ENCODE data around the gene OR5H6.

The OR5H6 gene

DNA sequence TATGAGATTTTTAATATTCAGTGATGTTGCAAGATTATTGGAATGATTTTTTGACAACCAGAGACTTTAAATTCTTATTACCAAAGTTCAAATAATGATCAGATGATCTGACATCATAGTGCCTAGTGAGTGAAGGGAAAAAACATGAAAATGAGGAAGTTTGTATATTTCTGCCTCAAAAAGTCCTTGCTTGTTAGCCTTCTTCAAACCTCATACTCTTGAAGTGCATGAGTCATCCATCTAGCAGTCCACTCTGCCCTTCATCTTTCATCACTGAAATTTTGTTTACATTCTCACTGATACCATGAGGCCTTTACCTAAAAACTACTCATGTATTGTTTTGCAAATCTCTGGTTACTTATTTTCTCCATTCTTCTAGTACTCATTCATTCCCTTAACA lies 23.9 kb upstream of the OR5H6 start:
- CTCF ChIA-PET = no interaction called here

GRCh38 chr3:98242155-98242554 lies 21.9 kb upstream of the OR5H6 start:
- ChIA-PET CTCF (no interaction called here), POLR2A (no interaction called here)
- no peak overlapping the region for H3K27ac ChIP-seq (ENCODE audit: extremely low read depth, low read depth, low read length)

More for the DNA sequence above, 23.9 kb upstream of the OR5H6 start:
- Histone ChIP-seq H3K36me3 (ENCODE audit: control insufficient read depth in 2 of 2, insufficient read depth in 1 of 2, low read length in 2 of 2) (no peaks in the 10 kb centered on the region), H3K4me1 (ENCODE audit: control insufficient read depth, insufficient read depth, low read length) (no peaks in the 10 kb centered on the region), H3K27ac (ENCODE audit: extremely low read depth, low read depth, low read length) (no peak overlapping the region), H3K4me3 (ENCODE audit: low read depth, low read length) (no peak overlapping the region), H3K9me3 (ENCODE audit: control insufficient read depth, insufficient read depth, low read depth, low read length) (no peaks in the 10 kb centered on the region)
- TF ChIP-seq, protein P1, sequence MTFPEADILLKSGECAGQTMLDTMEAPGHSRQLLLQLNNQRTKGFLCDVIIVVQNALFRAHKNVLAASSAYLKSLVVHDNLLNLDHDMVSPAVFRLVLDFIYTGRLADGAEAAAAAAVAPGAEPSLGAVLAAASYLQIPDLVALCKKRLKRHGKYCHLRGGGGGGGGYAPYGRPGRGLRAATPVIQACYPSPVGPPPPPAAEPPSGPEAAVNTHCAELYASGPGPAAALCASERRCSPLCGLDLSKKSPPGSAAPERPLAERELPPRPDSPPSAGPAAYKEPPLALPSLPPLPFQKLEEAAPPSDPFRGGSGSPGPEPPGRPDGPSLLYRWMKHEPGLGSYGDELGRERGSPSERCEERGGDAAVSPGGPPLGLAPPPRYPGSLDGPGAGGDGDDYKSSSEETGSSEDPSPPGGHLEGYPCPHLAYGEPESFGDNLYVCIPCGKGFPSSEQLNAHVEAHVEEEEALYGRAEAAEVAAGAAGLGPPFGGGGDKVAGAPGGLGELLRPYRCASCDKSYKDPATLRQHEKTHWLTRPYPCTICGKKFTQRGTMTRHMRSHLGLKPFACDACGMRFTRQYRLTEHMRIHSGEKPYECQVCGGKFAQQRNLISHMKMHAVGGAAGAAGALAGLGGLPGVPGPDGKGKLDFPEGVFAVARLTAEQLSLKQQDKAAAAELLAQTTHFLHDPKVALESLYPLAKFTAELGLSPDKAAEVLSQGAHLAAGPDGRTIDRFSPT (tag by site-specific recombination; IDR thresholded peaks at IDR 0.05) = no peak
- TF ChIP-seq BCL11A (tag by site-specific recombination; IDR thresholded peaks at IDR 0.05; ENCODE audit: low read depth) = no peak
- TF ChIP-seq ZNF664 (tag by site-specific recombination; IDR thresholded peaks at IDR 0.05) = no peak
- no peak for TF ChIP-seq REPIN1 (tag by site-specific recombination; IDR thresholded peaks at IDR 0.05; ENCODE audit: low read depth)
- TF ChIP-seq KLF8 (tag by site-specific recombination; IDR thresholded peaks at IDR 0.05) = no peak
- no peak for TF ChIP-seq ZNF433 (tag by site-specific recombination; IDR thresholded peaks at IDR 0.05; ENCODE audit: low read depth)
- TF ChIP-seq ZBTB21 (tag by site-specific recombination; IDR thresholded peaks at IDR 0.05) = no peak
- no peak for TF ChIP-seq OVOL3 (tag by site-specific recombination; IDR thresholded peaks at IDR 0.05)
- POLR2A ChIA-PET = no interaction called here

DNA sequence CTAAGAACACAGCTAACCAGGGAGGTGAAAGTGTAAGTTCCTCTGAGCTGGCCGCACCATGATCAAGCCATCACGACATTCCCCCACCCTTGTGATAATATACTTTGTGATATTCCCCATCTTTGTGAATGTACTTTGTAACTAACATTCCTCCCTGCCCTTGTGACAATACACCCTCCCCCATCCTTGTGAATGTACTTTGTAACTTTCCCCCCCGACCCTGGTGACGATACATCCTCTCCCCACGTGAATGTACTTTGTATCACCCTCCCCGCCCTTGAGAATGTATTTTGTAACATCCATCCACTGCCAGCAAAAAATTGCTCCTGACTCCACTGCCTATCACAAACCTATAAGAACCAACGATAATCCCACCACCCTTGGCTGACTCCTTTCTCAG lies 20.2 kb upstream of the OR5H6 start:
- no peaks in the 10 kb centered on the region for H3K9me3 ChIP-seq (ENCODE audit: control insufficient read depth, insufficient read depth, low read depth, low read length)
- ChIA-PET CTCF (no interaction called here), POLR2A (no interaction called here)
- H3K4me3 ChIP-seq (ENCODE audit: low read depth, low read length) = no peak overlapping the region
- no peaks in the 10 kb centered on the region for H3K4me1 ChIP-seq (ENCODE audit: control insufficient read depth, insufficient read depth, low read length)
- no peak overlapping the region for H3K27ac ChIP-seq (ENCODE audit: extremely low read depth, low read depth, low read length)
- H3K36me3 ChIP-seq (ENCODE audit: control insufficient read depth in 2 of 2, insufficient read depth in 1 of 2, low read length in 2 of 2) = no peaks in the 10 kb centered on the region
- TF ChIP-seq ZNF600 (tag by site-specific recombination; IDR thresholded peaks at IDR 0.05) (no peak), ZSCAN23 (tag by site-specific recombination; IDR thresholded peaks at IDR 0.05) (no peak), ZNF175 (tag by site-specific recombination; IDR thresholded peaks at IDR 0.05) (no peak), GLI2 (tag by site-specific recombination; IDR thresholded peaks at IDR 0.05; ENCODE audit: borderline replicate concordance, low read depth) (no peak), ZNF561 (tag by site-specific recombination; IDR thresholded peaks at IDR 0.05; ENCODE audit: borderline replicate concordance) (no peak), ZNF18 (tag by site-specific recombination; IDR thresholded peaks at IDR 0.05) (no peak), MEIS1 (CRISPR knock-in tag; IDR thresholded peaks at IDR 0.05; ENCODE audit: borderline replicate concordance) (no peak), ELK4 (IDR thresholded peaks at IDR 0.05; ENCODE audit: borderline replicate concordance, low read depth, low read length) (no peak), ZNF19 (tag by site-specific recombination; IDR thresholded peaks at IDR 0.05; ENCODE audit: low read depth) (no peak), ZNF548 (tag by site-specific recombination; IDR thresholded peaks at IDR 0.05) (no peak), ZNF830 (tag by site-specific recombination; IDR thresholded peaks at IDR 0.05; ENCODE audit: low read depth) (no peak)

More at GRCh38 chr3:98242155-98242554, 21.9 kb upstream of the OR5H6 start:
- H3K36me3 ChIP-seq (ENCODE audit: control insufficient read depth in 2 of 2, insufficient read depth in 1 of 2, low read length in 2 of 2) = no peaks in the 10 kb centered on the region
- H3K4me3 ChIP-seq (ENCODE audit: low read depth, low read length) = no peak overlapping the region
- H3K4me1 ChIP-seq (ENCODE audit: control insufficient read depth, insufficient read depth, low read length) = no peaks in the 10 kb centered on the region
- H3K9me3 ChIP-seq (ENCODE audit: control insufficient read depth, insufficient read depth, low read depth, low read length) = no peaks in the 10 kb centered on the region
- no peak for TF ChIP-seq ZNF623 (tag by site-specific recombination; IDR thresholded peaks at IDR 0.05)
- TF ChIP-seq ZNF157 (tag by site-specific recombination; IDR thresholded peaks at IDR 0.05) = no peak
- no peak for TF ChIP-seq ZNF280D (tag by site-specific recombination; IDR thresholded peaks at IDR 0.05)
- no peak for TF ChIP-seq ZNF768 (tag by site-specific recombination; IDR thresholded peaks at IDR 0.05)
- no peak for TF ChIP-seq ZNF239 (tag by site-specific recombination; IDR thresholded peaks at IDR 0.05)
- TF ChIP-seq ZNF747 (tag by site-specific recombination; IDR thresholded peaks at IDR 0.05) = no peak
- no peak for TF ChIP-seq MYNN (tag by site-specific recombination; IDR thresholded peaks at IDR 0.05; ENCODE audit: borderline replicate concordance)
- no peak for TF ChIP-seq ZFP37 (tag by site-specific recombination; IDR thresholded peaks at IDR 0.05)
- no peak for TF ChIP-seq ZNF2 (tag by site-specific recombination; IDR thresholded peaks at IDR 0.05)
